Epithelial cell of prostate (primary cell): Measurements from ENCODE around the gene MAL.
A peak's percentile ranks its signal among the peaks of the same experiment; 100 is the strongest.

ENCODE experiments used
- DNase-seq: peaks from one replicate; pipeline ENCODE4 v3.0.0-alpha.2; 2011; ENCODE audit warnings: low read depth, low spot score
- H3K27ac ChIP-seq: fragments of 450-650 bp; 2 replicates; pipeline ENCODE4 v1.5.1; 2017; ENCODE audit warnings: mild to moderate bottlenecking

MAL gene

GRCh38 chr2:95014126-95014708, 11.3 kb upstream of the MAL start:
- H3K27ac ChIP-seq, result no peak overlapping the region
- no peak for DNase-seq

DNA sequence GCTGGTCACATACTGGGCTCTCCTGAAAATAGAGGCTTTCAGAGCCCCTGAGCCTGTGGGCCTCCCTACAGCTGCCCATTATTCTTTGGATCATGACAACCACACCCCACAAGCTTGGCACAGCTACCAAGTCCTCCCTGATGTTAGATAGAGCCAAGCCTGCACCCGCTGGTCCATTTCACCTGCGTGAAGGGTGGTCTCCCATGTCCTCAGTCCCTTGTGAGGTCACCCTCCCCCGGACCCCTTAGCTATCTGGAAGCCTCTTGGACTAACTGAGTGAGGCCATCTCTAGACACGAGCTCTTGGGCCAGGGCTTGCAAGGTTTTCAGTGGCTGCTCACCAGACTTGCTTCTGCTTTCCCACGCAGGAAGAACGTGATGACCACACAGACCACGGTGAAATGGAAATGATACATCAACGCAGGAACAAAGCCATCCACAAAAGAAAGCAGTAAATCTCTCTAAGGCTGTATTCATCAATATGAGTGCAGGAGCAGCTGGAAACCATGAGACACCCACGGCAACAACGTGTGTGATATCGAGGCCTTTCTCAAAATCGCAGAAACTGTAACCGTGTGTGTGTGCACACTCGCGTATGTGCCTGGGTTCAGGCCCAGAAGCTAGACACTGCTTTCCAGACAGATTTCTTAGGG, 10.1 kb upstream of the MAL start:
- no peak for DNase-seq
- H3K27ac ChIP-seq, result no peak overlapping the region

GRCh38 chr2:95016616-95017015, 8.9 kb upstream of the MAL start:
- H3K27ac ChIP-seq, result peak overlapping the region; percentile 54
- DNase-seq, result no peak

DNA sequence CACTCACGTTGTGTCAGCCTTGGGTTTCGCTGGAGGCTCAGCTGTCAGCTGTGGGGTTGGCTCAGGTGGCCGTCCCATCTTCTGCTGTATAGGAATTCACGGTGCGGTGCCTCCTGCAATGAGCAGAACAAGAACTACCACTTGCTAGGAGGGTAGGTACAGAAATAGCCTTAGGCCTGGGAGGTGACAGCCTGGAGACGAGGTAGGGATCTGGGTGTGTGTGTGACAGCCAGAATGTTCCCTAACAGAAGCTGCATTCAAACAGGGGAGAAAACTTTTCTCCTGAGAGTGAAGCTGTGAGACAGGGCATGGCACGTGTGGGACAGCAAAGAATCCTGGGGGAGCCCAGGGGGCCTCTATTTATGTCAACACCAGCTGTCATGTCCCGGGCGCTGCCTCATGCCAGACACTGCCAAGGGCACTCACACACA, 8.4 kb upstream of the MAL start:
- no peak for DNase-seq
- peak overlapping the region; percentile 54 for H3K27ac ChIP-seq

DNA sequence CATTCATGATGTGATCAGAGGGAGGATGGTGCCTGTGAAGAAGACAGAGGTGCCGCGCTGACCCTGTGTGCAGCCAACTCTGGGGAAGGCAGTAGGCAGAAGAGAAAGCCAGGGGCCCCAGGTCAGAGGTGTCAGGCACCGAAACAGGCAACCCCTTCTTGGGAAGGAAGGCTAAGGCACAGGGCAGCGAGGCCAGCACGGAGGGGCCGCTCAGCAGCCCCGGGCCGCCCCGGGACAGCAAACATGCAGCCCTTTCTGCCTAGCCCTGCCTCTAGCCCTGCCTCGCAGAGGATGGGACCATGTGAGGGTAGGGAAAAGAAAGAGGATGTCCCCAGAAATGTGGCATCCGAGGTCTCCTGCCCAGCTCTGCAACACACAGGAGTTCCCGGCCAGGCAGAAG, 7.7 kb upstream of the MAL start:
- H3K27ac ChIP-seq, result peak overlapping the region; percentile 54
- no peak for DNase-seq

DNA sequence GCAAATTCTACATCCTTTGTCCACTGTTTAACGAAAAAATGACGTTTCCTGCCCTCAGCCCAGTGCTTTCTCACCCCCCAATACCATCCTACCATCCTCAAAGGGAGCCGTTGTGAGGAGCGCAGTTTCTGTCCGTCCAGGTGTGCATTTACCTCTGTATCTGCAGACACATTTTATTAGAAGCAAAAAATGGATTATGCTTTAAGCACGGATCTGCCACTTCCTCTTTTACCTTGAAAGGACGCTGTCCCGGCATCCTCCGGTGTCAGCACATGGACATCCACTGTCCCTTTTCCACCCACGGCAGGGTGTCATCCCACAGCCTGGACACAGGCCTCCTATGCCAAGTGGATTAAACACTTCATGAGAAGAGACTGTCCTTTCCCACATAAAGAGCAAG, 7.2 kb upstream of the MAL start:
- H3K27ac ChIP-seq, result peak overlapping the region; percentile 54
- no peak for DNase-seq

GRCh38 chr2:95018861-95019550, 6.5 kb upstream of the MAL start:
- DNase-seq, result no peak

GRCh38 chr2:95019572-95019971, 5.9 kb upstream of the MAL start:
- no peak for DNase-seq
- peak overlapping the region; percentile 54 for H3K27ac ChIP-seq

More at GRCh38 chr2:95018861-95019550, 6.5 kb upstream of the MAL start:
- peak overlapping the region; percentile 54 for H3K27ac ChIP-seq

DNA sequence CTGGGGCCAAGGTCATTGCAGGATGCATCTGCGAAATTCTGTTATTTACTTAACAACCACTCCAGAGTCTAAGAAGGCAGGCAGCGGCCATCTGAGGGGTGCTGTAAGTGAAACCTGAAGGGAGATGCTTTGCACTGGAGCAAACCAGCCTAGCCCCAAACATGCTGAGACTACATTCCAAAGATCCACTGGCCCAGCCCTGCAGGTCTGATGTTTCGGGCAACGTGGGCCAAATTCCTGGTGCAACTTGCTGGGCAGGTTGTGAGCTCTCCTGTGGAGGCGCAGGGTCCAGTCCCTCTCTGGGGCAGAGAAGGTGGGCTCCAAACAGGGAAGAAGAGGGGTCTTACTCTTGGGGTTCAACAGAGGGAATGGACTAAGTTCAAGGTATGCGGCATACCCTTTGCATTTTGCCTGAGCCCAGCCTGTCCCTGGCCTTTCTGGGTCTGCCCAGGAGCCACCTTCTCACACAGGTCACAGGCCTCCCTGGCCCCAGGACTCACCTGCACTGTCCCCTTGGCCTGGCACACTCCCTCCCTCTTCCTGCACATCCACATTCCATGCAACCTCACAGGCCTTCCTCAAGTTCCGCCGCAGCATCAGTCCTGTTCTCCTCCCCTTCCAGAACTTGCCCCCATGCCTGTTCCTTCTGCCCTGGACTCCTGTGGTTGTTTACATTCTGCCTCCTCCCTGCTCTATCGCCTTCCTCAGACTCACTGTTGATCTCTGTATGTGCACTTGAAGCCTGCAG, 5.1 kb upstream of the MAL start:
- peak overlapping the region; percentile 54 for H3K27ac ChIP-seq
- no peak for DNase-seq

GRCh38 chr2:95021023-95021416, 4.5 kb upstream of the MAL start:
- peak overlapping the region; percentile 54 for H3K27ac ChIP-seq
- DNase-seq, result no peak

GRCh38 chr2:95021847-95022246, 3.7 kb upstream of the MAL start:
- DNase-seq, result no peak
- no peak overlapping the region for H3K27ac ChIP-seq

GRCh38 chr2:95022309-95023221, 2.9 kb upstream of the MAL start:
- H3K27ac ChIP-seq, result no peak overlapping the region
- no peak for DNase-seq

- DNase-seq, result no peak
- no peak overlapping the region for H3K27ac ChIP-seq
Measured at GRCh38 chr2:95023222-95023597, 2.3 kb upstream of the MAL start.

GRCh38 chr2:95024371-95024770, 1.1 kb upstream of the MAL start:
- DNase-seq, result no peak
- H3K27ac ChIP-seq, result no peak overlapping the region

DNA sequence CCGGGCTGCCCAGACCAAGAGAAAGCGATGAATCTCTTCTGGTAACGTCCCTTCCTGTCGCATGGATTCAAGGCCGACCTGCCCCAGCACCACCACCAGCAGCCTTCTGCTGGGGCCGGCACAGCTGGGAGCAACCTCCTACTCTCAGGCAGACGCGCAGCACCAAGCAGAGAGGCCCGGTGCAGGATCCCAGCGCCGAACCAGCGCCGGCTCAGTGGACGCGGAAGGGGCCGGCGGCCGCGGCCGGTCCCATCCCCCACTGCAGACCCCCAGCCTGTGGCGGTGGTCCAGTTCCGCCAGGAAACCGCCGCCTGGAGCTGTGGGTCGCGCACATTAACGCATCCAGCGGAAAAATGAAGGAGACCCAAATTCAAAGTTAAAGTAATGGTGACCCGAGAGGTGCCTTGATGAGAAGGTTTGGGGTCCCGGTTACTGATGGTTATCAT, 525 bp upstream of the MAL start:
- no peak for DNase-seq
- no peak overlapping the region for H3K27ac ChIP-seq

DNA sequence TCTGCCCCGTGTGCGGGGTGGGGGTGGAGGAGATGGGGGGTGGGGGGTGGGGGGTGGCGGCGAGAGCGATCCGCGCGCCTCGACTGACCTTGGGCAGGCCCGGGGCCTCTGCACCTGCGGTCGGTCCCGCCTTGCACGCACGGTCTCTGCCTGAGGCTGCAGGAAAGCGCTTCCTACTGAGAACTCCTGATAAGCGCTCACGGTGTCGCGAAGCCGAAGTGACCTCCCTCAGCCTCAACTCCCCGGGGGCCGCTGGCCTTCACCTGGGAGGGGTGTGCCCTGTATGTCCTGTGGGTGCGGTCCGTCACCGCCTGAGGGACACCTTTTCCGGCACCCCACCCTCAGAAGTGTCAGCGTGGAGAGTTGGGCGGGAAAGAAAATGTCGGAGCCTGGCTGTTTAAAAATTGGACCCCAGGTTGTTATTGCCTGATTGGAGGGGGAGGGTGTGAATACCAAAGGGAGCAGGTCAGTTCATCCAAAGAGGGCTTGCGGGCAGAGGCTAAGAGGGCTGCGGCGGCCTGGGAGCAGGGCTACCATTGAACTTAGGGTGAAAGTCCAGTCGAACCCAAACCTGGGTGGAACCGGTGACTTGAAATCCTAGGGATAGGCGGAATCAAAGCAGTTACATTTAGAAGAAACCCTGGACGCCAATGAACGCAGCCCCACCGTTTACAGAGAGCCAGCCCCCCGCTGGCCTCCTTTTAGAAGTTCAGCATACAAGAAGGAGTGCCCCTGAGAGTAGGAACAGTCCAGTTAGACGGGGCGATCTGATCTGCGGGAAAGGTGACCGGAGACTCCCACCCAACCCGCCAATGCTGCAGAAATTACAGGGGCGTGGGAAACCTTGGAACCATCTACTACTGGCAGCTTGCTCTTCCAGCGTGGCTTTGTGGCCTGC, 1.2 kb downstream of the MAL start:
- no peak for DNase-seq

GRCh38 chr2:95027369-95027720, 1.8 kb downstream of the MAL start:
- DNase-seq, result no peak
- H3K27ac ChIP-seq, result no peak overlapping the region

More for the DNA sequence above, 1.2 kb downstream of the MAL start:
- no peak overlapping the region for H3K27ac ChIP-seq

DNA sequence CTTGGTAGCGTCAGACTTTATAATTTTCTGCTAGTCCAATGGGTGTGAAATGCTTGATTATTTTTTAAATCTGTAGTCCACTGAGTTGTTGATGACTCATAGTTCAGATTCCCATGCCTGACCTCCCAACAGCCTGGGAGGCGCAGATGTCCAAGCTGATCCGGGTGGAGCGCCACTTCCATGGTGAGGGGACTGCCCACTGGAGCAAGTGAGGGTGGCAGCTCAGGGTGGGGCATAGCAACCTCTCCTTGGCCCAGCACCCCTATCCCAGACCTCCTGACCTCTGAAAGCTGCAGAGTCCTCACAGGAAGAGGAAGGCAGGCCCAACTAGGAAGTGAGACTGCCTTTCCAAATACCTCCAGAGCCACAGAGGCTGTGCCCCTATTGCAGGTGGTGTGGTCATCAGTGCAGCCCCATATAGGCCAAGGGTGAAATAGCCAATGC, 4.4 kb downstream of the MAL start:
- no peak overlapping the region for H3K27ac ChIP-seq
- DNase-seq, result no peak

GRCh38 chr2:95030496-95030895, 5.0 kb downstream of the MAL start:
- no peak for DNase-seq
- H3K27ac ChIP-seq, result no peak overlapping the region
